NCI-H345 (cell line): Measurements from ENCODE around the gene KRT17.
A peak's percentile ranks its signal among the peaks of the same experiment; 100 is the strongest.
"Not testable (repeated sequence)": the region's sequence is repeated elsewhere in the genome, so short reads cannot be mapped to it uniquely, and the experiment has no call there.

Experiments
- DNase-seq: peaks from one replicate; lab custom pipeline; 2025; lab: John Stamatoyannopoulos, UW

The KRT17 gene

DNA sequence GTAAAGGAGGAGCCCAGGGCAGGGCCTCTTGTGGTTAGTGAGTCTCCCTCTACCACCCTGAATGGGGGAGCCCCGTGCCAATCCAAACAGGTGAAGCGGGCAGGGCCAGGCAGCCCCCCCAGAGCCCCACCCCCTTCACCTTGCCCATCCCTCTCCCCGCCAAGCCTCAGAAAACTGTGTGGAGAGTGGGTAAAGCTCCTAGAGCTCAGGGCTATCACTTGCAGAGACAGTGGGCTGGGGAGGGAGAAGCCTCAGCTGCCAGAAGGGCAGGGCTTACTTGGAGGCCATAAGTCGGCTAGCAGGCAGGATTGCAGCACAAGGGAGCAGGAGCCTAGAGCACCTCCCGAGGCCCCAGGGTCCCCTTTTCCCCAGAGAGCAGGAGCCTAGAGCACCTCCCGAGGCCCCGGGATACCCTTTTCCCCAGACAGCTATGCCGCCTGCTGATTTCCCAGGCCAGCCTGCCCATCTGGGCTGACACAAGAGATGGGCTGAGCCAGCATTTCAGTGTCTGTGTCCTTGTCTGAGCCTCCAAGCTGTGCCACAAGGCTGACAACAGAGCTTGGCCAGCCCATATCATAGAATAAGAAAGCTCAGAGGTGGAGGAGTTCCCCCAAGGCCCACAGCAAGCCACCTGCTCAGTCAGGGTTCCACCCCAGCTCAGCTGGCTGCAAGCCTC lies 30.9 kb downstream of the KRT17 start:
- no peak for DNase-seq

DNA sequence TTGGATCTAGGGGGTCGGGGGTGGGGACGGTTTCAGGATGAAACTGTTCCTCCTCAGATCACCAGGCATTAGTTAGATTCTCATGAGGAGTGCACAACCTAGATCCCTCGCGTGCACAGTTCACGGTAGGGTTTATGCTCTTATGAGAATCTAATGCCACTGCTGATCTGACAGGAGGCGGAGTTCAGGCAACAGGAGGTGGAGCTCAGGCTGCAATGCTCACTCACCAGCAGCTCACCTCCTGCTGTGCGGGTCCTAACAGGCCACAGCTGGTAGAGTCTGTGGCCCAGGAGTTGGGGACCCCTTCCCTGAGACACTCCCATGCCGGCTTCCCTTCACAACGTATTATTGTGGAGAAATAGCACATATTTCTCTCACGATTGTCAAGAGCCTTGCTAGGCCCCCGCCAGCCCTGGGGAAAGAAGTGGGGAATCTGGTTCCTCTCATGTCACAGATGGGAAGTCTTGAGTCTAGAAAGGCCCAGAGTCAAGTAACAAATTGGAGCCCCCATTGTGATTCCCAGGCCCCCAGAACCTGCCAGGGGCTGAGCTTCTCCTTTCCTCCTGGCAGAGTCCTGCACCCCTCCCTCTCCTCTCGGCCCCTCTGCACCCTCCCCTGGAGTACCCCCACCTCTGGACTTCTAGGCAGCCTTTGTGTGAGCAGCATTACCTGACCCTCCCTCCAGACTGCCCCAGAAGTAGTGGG lies 31.6 kb downstream of the KRT17 start:
- no peak for DNase-seq

DNA sequence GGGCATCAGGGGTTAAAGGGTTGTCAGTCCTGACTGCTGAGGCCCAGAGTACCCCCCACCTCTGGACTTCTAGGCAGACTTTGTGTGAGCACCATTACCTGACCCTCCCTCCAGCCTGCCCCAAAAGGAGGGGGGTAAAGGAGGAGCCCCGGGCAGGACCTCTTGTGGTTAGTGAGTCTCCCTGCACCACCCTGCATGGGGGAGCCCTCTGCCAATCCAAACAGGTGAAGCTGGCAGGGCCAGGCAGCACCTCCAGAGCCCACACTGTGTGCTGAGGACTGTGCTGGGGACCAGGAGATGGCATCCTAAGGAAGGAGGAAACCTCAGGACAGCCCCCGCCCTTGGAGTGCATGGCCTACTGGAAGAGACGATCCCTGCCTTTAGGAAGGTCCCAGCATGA lies 35.1 kb downstream of the KRT17 start:
- no peak for DNase-seq

DNA sequence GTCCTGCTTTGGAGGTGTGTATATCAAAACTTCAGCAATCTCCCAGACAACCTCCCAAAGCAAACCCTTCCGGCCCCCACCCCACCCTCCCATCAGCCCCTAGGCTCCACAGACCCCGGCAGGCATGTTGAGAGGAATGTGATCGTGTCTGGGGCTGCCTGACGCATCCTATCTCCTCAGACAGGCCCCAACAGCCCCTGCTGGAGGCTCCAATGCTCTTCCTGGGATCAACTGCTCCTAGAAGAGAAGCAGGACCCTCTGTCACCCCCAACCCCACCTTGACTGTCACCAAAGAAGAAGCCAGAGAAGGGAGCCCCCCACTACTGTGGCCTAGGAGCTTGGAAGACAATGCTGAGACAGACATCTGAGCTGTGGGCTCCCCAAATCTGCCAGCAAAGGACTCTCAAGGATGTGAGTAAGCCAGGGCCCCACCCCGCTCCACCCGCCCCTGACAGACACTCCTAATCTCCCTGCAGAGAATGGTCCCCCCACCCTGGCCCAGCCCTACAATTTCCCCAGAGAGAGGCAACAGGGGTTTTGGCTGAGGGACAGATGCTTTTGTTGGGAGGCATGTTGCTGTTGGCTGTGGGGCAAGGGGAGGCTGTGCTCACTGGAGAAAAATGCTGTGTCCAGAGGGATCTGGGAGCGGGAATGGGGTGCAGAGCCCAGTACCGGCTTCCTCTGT lies 36.1 kb downstream of the KRT17 start:
- no peak for DNase-seq

DNA sequence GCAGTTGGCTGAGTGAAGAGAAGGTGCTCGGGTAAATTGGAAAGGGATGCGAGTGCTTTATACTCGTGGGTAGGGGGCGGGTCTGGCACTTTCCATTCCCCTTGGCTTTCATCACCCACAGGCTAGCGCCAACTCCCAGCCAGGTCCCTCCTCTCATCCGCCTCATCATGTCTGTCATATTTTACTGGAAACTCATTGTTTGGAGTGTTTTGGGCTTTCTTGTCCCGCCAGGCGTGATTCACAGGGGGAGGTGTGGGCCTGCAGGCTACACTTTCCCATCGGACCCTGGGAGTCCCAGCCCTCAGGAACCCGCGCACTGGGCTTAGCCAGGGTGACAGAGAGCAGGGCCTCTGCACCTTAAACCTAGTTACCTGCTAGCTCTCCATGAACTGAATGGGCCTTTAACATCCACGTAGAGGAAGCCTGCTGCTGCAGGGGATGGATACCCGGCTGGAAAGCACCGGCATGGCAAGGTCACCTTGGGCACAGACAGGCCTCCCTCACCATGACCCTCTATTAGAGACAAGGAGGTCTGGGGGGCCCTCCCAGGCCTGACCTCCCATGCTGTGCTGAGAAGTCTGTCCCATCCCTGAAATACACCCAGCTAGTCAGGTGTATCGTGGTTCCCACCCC lies 37.4 kb downstream of the KRT17 start, which contains the start of gene KRT14:
Gene KRT14, minus strand, starts transcription at position 33 of the 633 bp plus-strand sequence. CDS start 61 bp downstream, outside the sequence.
- DNase-seq, result no peak

DNA sequence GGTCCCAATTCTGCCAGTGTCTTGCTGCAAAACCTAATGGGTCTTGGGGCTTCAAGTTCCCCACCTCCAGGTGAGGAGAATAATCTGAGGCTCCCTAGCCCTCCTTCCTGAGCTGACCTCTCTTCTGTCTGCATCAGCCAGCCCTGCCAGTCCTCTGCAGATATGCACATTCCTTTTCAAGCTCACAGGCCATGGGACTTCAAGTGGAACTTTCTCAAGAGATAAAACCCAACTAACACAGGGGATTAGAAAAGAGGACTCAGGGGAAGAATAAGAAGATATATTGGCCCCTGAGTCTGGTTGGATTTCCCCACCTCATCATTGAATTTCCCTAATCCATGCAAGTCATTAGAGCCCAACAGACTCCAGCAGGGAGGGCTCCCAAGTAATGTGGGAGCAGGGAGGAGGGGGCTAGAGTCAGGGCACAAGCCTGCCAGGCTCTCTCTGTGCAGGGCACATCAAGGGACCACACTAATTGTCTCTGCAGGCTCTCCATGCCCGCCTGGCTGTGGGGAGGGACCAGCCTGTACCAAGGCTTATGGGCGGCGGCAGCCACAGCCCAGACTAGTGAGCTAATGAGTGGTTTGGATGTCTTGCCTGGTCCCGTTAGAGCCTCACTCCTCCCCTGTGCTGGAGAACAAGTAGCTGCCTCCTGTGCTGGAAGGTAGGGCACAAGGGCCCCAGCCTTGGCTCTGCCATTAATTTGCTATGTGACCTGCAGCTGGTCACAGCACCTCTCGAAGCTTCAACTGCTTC lies 38.9 kb downstream of the KRT17 start:
- no peak for DNase-seq

DNA sequence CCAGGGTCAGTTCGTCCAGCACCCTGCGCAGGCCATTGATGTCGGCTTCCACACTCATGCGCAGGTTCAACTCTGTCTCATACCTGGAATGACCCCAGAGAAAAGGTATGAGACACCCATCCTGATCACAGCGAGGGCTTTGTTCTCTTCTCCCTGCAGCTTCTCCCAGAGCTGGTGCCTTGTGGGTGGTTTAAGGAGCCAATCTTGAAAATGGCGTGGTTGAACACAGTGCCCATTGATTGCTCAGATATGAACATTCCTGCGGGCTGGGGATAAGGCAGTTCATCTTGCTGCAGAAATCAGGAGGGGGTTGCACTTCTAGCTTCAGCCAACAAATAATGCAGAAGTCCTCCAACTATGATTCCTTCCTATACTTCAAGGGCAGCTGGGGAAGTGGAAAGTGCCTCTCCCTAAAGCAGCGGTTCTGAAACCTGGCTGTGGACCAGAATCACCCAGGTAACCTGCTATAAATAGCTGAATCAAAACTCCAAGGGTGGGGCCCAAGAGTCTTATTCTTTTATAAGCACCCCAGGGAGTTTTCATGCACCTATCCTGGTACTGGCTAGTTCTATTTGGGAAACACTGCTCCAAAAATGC lies 39.9 kb downstream of the KRT17 start:
- DNase-seq, result not testable (repeated sequence)

DNA sequence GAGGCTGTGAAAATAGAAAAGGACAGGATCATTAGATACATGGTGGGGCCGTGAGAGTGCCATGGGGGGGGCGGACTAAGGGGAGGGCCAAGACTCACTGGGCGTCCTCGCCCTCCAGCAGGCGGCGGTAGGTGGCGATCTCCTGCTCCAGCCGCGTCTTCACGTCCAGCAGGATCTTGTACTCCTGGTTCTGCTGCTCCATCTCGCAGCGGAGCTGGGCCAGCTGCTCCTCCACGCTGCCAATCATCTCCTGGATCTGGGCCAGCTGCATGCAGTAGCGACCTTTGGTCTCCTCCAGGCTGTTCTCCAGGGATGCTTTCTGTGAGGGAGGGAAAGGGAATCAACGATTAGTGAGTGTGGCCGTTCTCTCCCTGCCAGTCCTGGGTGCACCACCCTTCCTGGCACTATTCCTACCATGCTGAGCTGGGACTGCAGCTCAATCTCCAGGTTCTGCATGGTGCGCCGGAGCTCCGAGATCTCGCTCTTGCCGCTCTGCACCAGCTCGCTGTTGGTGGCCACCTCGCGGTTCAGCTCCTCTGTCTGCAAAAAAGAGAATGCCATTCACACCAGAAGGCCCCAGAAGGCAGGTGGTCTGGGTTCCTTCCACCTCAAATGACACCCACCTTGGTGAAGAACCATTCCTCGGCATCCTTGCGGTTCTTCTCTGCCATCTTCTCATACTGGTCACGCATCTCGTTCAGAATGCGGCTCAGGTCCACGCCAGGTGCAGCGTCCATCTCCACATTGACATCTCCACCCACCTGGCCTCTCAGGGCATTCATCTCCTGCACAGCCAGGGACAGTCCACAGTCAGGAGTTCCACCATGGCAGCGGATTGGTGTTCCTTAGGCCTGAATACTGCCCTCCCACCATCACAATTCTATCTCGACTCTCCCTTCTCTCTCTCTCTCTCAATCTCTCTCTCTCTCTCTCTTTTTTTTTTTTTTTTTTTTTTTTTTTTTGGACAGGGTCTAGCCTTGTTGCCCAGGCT lies 40.9 kb downstream of the KRT17 start:
- no peak for DNase-seq

DNA sequence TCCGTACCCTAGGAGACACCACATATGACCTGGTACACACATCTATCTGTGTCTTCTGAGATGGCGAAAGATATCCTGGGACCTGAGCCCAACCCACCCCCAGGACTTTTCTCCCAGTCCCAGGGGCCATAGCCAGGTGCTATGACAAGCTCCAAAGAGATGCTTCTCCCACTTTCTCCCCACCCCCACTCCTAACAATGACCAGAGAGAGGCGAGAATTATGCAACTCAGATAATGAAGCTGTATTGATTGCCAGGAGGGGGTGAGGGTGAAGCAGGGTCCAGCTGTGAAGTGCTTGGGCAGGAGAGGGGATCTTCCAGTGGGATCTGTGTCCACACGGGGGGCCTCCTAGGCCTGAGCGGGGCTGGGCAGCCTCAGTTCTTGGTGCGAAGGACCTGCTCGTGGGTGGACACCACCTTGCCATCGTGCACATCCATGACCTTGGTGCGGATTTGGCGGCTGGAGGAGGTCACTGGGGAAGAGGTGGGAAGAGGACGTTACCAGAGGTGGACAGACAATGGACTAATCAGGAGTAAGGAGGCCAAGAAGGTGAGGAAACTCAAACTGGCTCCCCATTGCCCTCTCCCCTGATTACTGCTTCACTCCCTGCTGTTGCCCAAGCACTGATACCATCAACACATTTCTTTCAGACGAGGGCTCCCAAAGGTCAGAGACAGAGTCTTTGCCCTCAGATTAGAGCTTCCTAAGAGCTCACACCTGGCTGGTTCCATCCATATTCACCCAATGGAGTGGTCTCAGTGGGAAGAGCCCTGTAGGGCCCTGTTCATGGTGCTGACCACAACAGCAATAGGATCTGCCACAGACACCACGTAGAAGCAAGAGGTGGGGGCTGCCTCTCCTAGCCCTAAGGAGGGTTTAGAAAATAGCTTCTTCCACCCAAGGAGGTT lies 42.1 kb downstream of the KRT17 start:
- DNase-seq, result not testable (repeated sequence)

DNA sequence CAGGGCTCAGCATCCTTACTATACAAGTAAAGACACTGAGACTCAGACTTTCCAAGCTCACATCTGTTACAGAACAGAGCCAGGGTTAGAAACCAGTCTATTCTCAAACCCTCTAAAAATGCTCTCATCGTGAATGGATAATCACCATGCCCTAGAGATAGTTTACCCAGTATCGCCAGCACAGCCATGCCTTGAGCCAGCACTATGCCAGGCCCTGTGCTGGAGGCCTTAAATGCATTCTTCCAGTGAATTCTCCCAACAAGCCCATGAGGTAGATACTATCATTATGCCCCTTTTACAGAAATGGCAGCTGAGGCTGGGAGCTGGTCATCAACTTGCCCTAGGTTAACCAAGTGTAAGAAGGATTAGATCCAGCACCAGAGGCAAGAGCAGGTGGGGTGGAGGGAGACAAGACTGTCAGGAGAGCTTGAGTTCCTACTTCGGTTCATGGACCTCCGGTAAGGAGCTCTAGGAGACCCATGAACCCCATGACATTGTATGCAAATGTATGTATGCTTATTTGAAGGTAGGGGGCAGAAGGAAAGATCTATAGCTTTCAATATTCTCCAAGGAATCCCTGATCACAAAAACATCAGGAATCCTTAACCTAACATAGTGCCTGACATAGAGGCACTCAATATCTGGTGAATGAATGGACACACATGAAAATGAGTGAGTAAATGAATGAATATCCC lies 42.9 kb downstream of the KRT17 start:
- DNase-seq, result no peak

DNA sequence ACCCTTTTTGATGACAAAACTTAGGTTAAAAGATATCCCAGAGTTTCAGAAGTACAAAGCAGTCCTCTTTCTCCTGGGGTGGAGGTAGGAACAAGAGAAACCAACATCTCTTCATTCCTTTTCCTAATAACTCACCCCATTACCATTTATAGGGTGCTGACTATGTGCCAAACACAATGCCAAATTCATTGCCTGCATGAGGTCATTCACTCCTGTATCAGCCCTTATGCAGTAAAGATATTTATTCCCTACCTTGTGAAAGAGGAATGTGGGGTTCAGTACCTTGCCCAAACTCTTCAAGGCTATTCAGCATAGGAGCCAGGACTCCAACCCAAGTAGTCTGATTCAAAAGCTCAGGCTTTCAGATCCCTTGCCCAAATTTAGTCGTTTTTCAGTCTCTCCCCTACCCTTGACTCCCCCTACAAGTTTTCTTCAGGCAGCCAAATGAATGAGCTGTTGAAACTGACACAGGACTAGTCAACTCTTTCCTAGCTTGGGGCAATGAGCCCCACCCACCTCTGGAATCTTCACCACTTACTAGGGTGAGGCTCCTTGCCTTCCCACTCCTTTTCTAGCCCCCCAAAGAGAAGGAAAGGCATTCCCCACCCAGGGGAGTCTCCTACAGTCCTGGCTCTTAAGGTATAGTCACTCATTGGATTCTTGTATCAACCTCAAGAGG lies 43.5 kb downstream of the KRT17 start:
- no peak for DNase-seq

DNA sequence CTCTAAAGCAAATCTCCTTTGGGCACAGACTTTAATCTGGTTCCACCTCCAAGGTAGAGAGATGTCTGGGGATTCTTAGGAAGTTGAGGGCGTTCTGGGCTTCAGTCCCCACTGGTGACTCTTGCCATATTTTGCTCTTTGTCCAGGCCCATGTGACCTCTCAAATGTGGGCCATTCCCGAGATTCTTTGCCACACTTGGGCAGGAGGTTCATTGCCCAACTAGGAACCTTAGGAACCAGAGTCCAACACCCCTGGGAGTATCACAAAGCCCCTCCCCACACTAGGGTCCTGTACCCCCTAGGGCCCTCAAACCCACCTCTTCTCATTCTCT lies 44.2 kb downstream of the KRT17 start:
- no peak for DNase-seq

DNA sequence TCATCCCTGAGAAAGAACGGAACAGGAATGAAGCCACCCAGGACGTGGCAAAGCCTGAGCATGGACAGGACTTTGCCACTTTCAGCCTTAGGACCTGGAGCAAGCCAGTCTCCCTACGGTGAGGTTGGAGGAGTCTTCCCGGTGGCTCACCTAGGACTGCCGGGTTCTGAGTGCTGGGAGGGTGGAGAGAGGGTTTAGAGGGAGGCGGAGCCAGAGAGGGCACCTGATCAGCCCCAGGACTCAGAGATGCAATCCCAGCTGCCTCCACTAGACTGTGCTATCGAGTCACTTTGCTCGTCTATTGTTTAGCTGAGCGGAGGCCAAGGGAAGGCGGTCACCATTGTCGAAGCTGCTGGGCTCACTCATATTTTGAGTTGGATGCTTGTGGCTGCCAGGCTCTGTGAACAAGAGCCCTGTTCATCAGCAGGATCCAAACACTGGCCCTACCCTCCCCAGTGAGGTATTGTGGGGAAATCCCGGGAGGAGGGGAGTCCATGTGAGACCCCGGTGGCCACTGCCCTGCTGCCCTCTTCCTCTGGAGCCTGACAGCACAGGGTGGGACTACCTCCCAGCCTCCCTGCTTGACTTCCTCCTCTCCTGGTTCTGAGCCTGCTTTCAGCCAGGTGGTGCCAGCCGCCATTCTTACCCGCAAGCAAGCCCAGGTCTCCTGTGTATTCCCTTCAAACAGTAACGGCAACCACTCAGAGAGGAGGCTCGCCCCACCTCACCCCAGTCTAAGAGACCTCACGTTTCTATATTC lies 44.7 kb downstream of the KRT17 start:
- peak; percentile 58 for DNase-seq

DNA sequence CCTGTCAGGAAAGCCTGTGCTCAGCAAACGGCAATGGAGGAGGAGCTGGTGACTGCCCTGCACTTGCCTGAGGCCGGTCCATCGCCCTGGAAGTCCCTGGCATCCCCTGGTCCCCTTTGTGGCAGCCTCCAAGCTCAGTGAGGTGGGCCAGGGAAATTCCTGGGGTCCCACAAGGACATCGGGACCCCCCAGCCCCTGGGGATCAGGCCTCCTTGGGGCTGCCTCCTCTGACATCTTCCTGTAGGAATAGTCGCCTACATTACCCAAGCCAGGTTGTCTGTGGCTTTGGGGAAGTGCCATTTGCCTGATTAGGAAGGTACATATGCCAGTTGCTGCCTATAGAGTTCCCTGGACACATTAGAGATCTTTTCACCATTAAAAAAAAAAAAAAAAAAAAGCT lies 45.4 kb downstream of the KRT17 start:
- DNase-seq, result no peak

DNA sequence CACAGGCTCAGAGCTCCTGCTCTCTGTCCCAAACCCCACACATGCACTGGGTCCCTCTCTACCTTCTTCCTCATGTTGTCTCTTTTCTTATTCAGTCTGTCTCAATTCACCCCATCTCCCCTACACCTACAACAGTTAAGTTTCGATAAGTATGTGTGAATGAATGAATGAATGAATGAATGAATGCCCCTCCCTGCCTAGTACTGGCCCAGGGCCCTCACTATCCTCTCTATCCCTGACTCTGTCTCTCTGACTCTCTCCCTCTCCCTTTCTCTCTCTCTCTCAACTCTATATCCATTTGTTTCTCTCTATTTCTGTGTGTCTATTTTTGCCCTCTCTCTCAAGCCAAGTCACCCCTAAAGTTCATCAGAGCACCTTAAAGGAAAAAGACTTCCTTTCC lies 45.8 kb downstream of the KRT17 start:
- DNase-seq, result no peak

DNA sequence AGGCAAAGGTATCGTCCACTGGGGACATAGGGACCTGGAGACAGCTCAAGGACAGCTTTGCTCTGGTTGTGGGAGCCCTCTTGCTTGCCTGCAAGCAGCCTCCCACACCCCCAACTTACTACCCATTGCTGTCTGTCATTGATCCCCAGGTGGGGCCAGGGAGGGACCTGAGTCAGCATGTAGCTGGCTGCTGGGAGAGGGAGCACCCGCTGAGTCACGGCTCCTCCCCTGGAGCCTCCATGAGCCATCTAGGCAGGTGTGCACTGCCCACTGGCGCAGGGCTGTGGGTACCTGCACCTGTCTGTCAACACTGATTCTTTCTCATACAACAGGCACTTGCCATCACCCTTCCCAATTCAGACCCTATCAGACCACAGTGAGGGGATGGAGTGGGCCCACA lies 47.6 kb downstream of the KRT17 start:
- peak; percentile 39 for DNase-seq

DNA sequence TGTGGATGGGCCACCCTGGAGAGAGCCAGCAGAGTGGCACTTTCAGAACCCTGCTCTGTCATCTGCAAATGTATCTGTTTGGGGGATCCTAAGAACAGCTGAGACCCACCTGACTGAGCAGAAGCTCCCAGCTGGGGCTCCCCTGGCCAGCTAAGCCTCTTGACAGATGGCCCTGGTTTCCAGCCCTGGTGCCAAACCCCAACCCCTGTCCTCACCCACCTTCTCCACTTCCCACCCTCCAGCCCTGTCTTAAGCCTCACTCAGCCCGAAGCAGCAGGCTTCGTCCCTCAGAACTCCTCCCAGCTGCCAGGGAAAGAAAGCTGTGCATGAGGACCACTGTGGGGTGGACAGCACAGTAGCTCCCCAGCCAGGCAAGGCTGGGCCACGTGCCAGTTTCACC lies 49.0 kb downstream of the KRT17 start:
- DNase-seq, result no peak
